ENCODE data around the gene KRI1.
A peak's percentile ranks its signal among the peaks of the same experiment; 100 is the strongest.

Gene KRI1

DNA sequence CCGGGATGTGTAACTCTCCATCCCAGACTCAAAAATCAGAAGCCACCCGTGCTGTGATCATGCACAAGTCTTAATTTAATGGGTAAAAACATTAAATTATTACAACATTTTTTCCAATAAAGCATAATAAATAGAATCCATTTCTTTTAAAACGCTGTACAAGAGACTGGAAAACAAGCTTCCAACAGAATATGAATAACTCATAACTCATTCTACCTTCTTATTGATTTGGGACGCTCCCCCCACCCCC, 523 bp upstream of the KRI1 start:
- H3K27ac ChIP-seq (ENCODE audit: poor library complexity, severe bottlenecking): peak overlapping the region; percentile 80
- peaks cover 4% of the 10 kb centered on the region for H3K4me1 ChIP-seq (ENCODE audit: insufficient read depth, poor library complexity, severe bottlenecking)
- no peaks in the 10 kb centered on the region for H3K9me3 ChIP-seq (ENCODE audit: severe bottlenecking)
- ATAC-seq (ENCODE audit: low read depth): no peak
- no peaks in the 10 kb centered on the region for H3K27me3 ChIP-seq (ENCODE audit: insufficient read depth, poor library complexity, severe bottlenecking)
- no peak for DNase-seq (ENCODE audit: low spot score)
- peaks cover 19% of the 10 kb centered on the region for H3K36me3 ChIP-seq (ENCODE audit: low read depth)
- TF ChIP-seq, protein P1, sequence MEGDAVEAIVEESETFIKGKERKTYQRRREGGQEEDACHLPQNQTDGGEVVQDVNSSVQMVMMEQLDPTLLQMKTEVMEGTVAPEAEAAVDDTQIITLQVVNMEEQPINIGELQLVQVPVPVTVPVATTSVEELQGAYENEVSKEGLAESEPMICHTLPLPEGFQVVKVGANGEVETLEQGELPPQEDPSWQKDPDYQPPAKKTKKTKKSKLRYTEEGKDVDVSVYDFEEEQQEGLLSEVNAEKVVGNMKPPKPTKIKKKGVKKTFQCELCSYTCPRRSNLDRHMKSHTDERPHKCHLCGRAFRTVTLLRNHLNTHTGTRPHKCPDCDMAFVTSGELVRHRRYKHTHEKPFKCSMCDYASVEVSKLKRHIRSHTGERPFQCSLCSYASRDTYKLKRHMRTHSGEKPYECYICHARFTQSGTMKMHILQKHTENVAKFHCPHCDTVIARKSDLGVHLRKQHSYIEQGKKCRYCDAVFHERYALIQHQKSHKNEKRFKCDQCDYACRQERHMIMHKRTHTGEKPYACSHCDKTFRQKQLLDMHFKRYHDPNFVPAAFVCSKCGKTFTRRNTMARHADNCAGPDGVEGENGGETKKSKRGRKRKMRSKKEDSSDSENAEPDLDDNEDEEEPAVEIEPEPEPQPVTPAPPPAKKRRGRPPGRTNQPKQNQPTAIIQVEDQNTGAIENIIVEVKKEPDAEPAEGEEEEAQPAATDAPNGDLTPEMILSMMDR (IDR thresholded peaks at IDR 0.05; ENCODE audit: poor library complexity, severe bottlenecking): no peak
- H3K4me3 ChIP-seq (ENCODE audit: severe bottlenecking): peak overlapping the region; percentile 50

DNA sequence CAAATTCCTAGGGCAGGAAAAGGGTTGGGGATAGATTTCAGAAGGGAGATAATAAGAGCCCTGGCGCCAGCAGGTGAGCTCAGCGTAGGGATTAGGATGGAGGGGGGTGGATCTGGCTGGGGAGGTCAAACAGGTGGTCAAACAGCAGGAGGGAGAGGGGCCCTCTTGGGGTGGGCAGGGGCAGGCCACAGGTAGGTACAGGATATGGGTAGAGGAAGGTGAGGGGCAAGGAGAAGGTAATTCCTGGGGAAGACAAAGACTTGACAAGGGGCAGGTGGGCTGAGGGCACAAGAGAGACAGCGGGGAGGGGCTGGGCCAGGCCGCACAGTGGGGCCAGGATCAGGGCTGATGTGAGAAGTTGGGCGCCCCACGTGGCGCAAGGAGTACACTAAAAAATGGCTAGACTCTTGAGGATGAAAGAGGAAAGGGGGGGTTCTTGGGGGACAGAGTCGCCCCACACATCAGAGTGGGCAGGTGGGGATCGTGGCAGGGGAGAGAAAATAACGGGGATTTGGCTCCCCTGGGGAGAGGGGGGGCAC, 713 bp downstream of the KRI1 start:
- DNase-seq (ENCODE audit: low spot score) (no peak), ATAC-seq (ENCODE audit: low read depth) (no peak)
- peaks cover 4% of the 10 kb centered on the region for H3K4me1 ChIP-seq (ENCODE audit: insufficient read depth, poor library complexity, severe bottlenecking)
- peaks cover 27% of the 10 kb centered on the region for H3K36me3 ChIP-seq (ENCODE audit: low read depth)
- no peaks in the 10 kb centered on the region for H3K27me3 ChIP-seq (ENCODE audit: insufficient read depth, poor library complexity, severe bottlenecking)
- peak overlapping the region; percentile 80 for H3K27ac ChIP-seq (ENCODE audit: poor library complexity, severe bottlenecking)
- H3K9me3 ChIP-seq (ENCODE audit: severe bottlenecking): no peaks in the 10 kb centered on the region
- TF ChIP-seq, protein P1 (IDR thresholded peaks at IDR 0.05; ENCODE audit: poor library complexity, severe bottlenecking): peak; percentile 57
- H3K4me3 ChIP-seq (ENCODE audit: severe bottlenecking): peak overlapping the region; percentile 50

DNA sequence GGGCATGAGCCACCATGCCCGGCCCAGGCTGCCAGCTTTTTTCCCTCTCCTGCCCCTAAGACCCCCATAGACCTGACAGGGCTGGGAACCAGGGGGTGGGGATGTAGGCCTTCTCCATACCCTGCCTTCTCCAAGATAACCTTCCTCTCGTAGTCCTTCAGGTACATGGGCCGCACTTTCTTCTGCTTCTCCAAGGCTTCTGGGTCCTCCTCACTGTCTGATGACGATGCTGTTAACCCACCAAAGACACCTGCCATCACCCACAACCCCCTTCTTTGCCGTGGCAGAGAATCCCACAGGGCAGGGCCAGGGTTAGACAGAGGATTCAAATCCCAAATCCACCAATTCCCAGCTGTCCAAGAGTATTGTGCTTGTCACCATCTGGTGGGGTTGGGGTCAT, 3.2 kb downstream of the KRI1 start:
- Histone ChIP-seq H3K27me3 (ENCODE audit: insufficient read depth, poor library complexity, severe bottlenecking) (no peaks in the 10 kb centered on the region), H3K9me3 (ENCODE audit: severe bottlenecking) (no peaks in the 10 kb centered on the region), H3K36me3 (ENCODE audit: low read depth) (peaks cover 40% of the 10 kb centered on the region), H3K4me1 (ENCODE audit: insufficient read depth, poor library complexity, severe bottlenecking) (peaks cover 4% of the 10 kb centered on the region), H3K4me3 (ENCODE audit: severe bottlenecking) (no peak overlapping the region), H3K27ac (ENCODE audit: poor library complexity, severe bottlenecking) (no peak overlapping the region)
- TF ChIP-seq, protein P1 (IDR thresholded peaks at IDR 0.05; ENCODE audit: poor library complexity, severe bottlenecking): no peak
- DNase-seq (ENCODE audit: low spot score): no peak
- ATAC-seq (ENCODE audit: low read depth): no peak

DNA sequence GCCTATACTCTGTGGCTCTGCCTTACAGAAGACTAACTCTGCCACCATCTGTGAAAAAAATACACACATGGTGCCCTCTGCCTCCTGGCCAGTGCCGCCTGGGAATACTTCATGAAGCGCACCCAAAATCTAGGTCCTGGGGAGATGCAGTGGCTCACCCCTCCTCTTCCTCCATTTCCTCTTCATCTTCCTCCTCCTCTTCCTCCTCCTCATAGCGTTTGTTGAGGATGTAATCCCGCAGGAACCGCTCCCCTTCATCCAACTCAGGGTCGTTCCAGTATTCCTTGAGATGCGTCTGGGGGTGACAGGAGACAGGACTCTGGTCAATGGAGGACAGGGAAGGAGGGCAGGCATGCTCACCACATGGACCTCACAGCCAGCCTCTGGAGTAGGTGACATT, 5.7 kb downstream of the KRI1 start:
- no peak for DNase-seq (ENCODE audit: low spot score)
- ATAC-seq (ENCODE audit: low read depth): no peak
- TF ChIP-seq, protein P1 (IDR thresholded peaks at IDR 0.05; ENCODE audit: poor library complexity, severe bottlenecking): no peak
- no peaks in the 10 kb centered on the region for H3K9me3 ChIP-seq (ENCODE audit: severe bottlenecking)
- no peaks in the 10 kb centered on the region for H3K27me3 ChIP-seq (ENCODE audit: insufficient read depth, poor library complexity, severe bottlenecking)
- H3K27ac ChIP-seq (ENCODE audit: poor library complexity, severe bottlenecking): no peak overlapping the region
- H3K4me3 ChIP-seq (ENCODE audit: severe bottlenecking): no peak overlapping the region
- peaks cover 63% of the 10 kb centered on the region for H3K36me3 ChIP-seq (ENCODE audit: low read depth)
- peaks cover 17% of the 10 kb centered on the region for H3K4me1 ChIP-seq (ENCODE audit: insufficient read depth, poor library complexity, severe bottlenecking)

DNA sequence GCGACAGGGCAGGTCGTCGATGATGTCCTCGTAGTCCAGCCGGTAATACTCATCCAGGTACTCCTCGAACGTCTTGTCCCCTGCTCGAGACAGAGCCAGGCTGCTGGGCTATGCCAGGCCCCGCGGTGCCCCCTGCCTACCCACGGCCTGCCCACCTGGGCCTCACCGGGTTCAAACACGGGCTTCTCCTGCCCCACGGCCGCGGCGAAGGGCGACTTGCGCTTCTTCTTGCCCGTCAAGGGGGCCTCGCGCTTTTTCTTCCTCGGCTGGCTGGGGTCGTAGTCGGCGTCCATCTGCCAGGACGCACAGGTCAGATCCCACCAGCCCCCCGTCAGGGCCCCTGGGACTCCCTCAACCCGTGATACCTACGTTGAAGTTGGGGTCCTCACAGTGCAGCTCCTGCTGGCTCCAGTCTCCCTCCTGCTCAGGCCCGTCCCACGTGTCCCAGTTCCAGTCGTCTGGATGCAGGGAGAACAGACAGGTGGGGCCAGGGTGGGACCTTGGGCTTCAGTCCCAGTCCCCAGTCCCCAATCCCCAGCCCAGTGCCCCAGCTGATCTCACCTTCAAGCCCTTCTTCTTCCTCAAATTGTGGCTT, 8.1 kb downstream of the KRI1 start:
- Histone ChIP-seq H3K4me3 (ENCODE audit: severe bottlenecking) (no peak overlapping the region), H3K36me3 (ENCODE audit: low read depth) (peaks cover 71% of the 10 kb centered on the region), H3K27me3 (ENCODE audit: insufficient read depth, poor library complexity, severe bottlenecking) (no peaks in the 10 kb centered on the region), H3K4me1 (ENCODE audit: insufficient read depth, poor library complexity, severe bottlenecking) (peaks cover 28% of the 10 kb centered on the region), H3K27ac (ENCODE audit: poor library complexity, severe bottlenecking) (no peak overlapping the region), H3K9me3 (ENCODE audit: severe bottlenecking) (no peaks in the 10 kb centered on the region)
- ATAC-seq (ENCODE audit: low read depth) (no peak), DNase-seq (ENCODE audit: low spot score) (no peak)
- TF ChIP-seq, protein P1 (IDR thresholded peaks at IDR 0.05; ENCODE audit: poor library complexity, severe bottlenecking): no peak

All from RWPE2 (cell line).